A673 (cell line): ENCODE data around the gene DPF3. TPM values are rescaled to one million over a fixed set of nuclear protein-coding genes. Genes with fewer than 3 reads are reported as not detected.

Experiments
- BruUV-seq: library from RNA; stranded (reverse); fragments of 400-500 nt; replicated peaks from 2 replicates; lab custom pipeline; 2021; lab: Mats Ljungman, UMichigan
- CTCF ChIA-PET: fragments of 300-600 bp; sonication (Branson Sonifier 250); formaldehyde crosslinking; loops from one replicate; lab custom pipeline; 2022; ENCODE audit warnings: antibody characterized with exemption; lab: Charles Lee
- POLR2A ChIA-PET: fragments of 300-600 bp; sonication (Branson Sonifier 250); formaldehyde crosslinking; loops from one replicate; lab custom pipeline; 2022; ENCODE audit warnings: antibody characterized with exemption; ENCODE audit not compliant: low non-redundant PET; lab: Charles Lee
- DNase-seq: peaks from one replicate; pipeline ENCODE4 v3.0.0-alpha.2; 2015; ENCODE audit warnings: low spot score
- H3K27ac ChIP-seq: fragments of 200-600 bp; sonication (generic); 2 replicates; pipeline ENCODE4 v1.5.1; 2016; ENCODE audit warnings: mixed run types, low read depth, mild to moderate bottlenecking, mixed read lengths, antibody characterized with exemption, low read length; ENCODE audit not compliant: poor library complexity, severe bottlenecking
- H3K27me3 ChIP-seq: fragments of 200-600 bp; sonication (generic); replicated peaks from 2 replicates; pipeline ENCODE4 v1.6.1; 2017; ENCODE audit warnings: mixed run types, low read depth, mild to moderate bottlenecking, mixed read lengths, antibody characterized with exemption, low read length; ENCODE audit not compliant: insufficient read depth, poor library complexity
- H3K36me3 ChIP-seq: fragments of 200-600 bp; sonication (generic); 2 replicates; pipeline ENCODE4 v1.6.1; 2016; ENCODE audit warnings: mixed run types, mild to moderate bottlenecking, mixed read lengths, antibody characterized with exemption, low read length; ENCODE audit not compliant: insufficient read depth, poor library complexity, severe bottlenecking
- H3K4me1 ChIP-seq: fragments of 200-600 bp; sonication (generic); 2 replicates; pipeline ENCODE4 v1.6.1; 2017; ENCODE audit warnings: mixed run types, mild to moderate bottlenecking, mixed read lengths, antibody characterized with exemption, low read length; ENCODE audit not compliant: insufficient read depth, poor library complexity, severe bottlenecking
- H3K4me3 ChIP-seq: fragments of 200-600 bp; sonication (generic); 2 replicates; pipeline ENCODE4 v1.5.1; 2016; ENCODE audit warnings: low read depth, mixed run types, mild to moderate bottlenecking, mixed read lengths, low read length; ENCODE audit not compliant: poor library complexity, severe bottlenecking
- H3K9me3 ChIP-seq: fragments of 200-600 bp; sonication (generic); 2 replicates; pipeline ENCODE4 v1.6.1; 2016; ENCODE audit warnings: mixed run types, low read depth, mild to moderate bottlenecking, mixed read lengths, antibody characterized with exemption, low read length; ENCODE audit not compliant: poor library complexity, severe bottlenecking
- CTCF ChIP-seq: fragments of 300-800, 200-600 bp; sonication (generic); conservative IDR thresholded peaks from 2 replicates; pipeline ENCODE4 v1.5.1; 2017; ENCODE audit warnings: low read depth, mild to moderate bottlenecking, antibody characterized with exemption, low read length, moderate library complexity, mixed read lengths
- EZH2 ChIP-seq: fragments of 200-600 bp; sonication (generic); IDR thresholded peaks from 2 replicates; pipeline ENCODE4 v1.6.1; 2017; ENCODE audit warnings: borderline replicate concordance, low read depth, mild to moderate bottlenecking, mixed read lengths, antibody characterized with exemption, low read length; ENCODE audit not compliant: poor library complexity, severe bottlenecking
- intact Hi-C: fragments of 100-400 bp; cut with micrococcal nuclease; formaldehyde crosslinking; loops from one replicate; pipeline ENCODE4 v1.10.0; 2022; ENCODE audit not compliant: unreplicated experiment
- total RNA-seq: library from RNA; stranded (reverse); gene quantifications from 2 replicates; pipeline ENCODE4 v1.2.3, GENCODE V29; 2021

The DPF3 gene
- total RNA-seq, 1 experiment from 2014 or later = 15.7 TPM

GRCh38 chr14:72682188-72682587, 211.7 kb downstream of the DPF3 start:
- Histone ChIP-seq H3K36me3 (no peaks in the 10 kb centered on the region), H3K4me1 (no peaks in the 10 kb centered on the region), H3K27me3 (no peaks in the 10 kb centered on the region), H3K9me3 (no peaks in the 10 kb centered on the region), H3K27ac (no peak overlapping the region), H3K4me3 (no peak overlapping the region)
- TF ChIP-seq EZH2 (no peak), CTCF (no peak)
- POLR2A ChIA-PET = interaction anchor here (0.6 kb wide), 1 partner anchor 70 kb away, joined by 4 read pairs; no protein-coding TSS in a partner anchor
- no peak for DNase-seq
- intact Hi-C loops = no loop called here
- no TSS peak for BruUV-seq
- CTCF ChIA-PET = no interaction called here

- no peak for TF ChIP-seq EZH2
- TF ChIP-seq CTCF = no peak
- Histone ChIP-seq H3K27ac (no peak overlapping the region), H3K27me3 (no peaks in the 10 kb centered on the region), H3K4me3 (no peak overlapping the region), H3K4me1 (no peaks in the 10 kb centered on the region), H3K36me3 (no peaks in the 10 kb centered on the region), H3K9me3 (no peaks in the 10 kb centered on the region)
- ChIA-PET CTCF (no interaction called here), POLR2A (no interaction called here)
- intact Hi-C loops = no loop called here
- DNase-seq = no peak
- BruUV-seq = no TSS peak
These were observed 212.9 kb downstream of the DPF3 start for GRCh38 chr14:72680853-72681640.

- no peaks in the 10 kb centered on the region for H3K36me3 ChIP-seq
- H3K9me3 ChIP-seq = no peaks in the 10 kb centered on the region
- TF ChIP-seq CTCF (no peak), EZH2 (no peak)
- intact Hi-C loops = no loop called here
- no peaks in the 10 kb centered on the region for H3K4me1 ChIP-seq
- BruUV-seq = no TSS peak
- ChIA-PET POLR2A (no interaction called here), CTCF (no interaction called here)
- H3K27ac ChIP-seq = no peak overlapping the region
- H3K4me3 ChIP-seq = no peak overlapping the region
- no peak for DNase-seq
- H3K27me3 ChIP-seq = no peaks in the 10 kb centered on the region
These were observed 214.3 kb downstream of the DPF3 start for GRCh38 chr14:72679536-72680151.
